Activated CD4-positive, alpha-beta T cell treated with anti-CD3 and anti-CD28 coated beads, Interleukin-2, amount 50 U/mL, for 16 hours (primary cell): Measurements from ENCODE around the gene MMS22L.

Experiments
- DNase-seq: peaks from one replicate; pipeline ENCODE4 v3.0.0-alpha.2; 2020

MMS22L gene

DNA sequence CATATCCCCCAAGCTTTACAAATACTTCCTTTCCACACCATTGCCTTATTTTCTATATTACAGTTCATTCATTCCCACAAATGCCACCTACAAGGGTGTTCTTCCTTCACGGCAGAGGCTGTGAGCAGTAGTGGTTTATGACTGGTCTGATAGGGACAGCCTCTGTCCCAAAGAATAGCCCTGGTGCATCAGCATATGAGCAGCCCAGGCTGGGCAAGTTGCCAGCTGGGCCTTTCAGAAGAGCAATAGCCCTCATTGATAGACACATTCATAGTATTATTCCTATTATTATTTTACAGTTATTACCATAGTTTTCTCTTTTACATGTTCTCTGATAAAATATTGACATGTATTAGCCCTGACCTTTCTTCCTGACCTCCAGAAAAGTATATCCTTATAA is 149.9 kb downstream of the MMS22L start:
- DNase-seq = no peak

DNA sequence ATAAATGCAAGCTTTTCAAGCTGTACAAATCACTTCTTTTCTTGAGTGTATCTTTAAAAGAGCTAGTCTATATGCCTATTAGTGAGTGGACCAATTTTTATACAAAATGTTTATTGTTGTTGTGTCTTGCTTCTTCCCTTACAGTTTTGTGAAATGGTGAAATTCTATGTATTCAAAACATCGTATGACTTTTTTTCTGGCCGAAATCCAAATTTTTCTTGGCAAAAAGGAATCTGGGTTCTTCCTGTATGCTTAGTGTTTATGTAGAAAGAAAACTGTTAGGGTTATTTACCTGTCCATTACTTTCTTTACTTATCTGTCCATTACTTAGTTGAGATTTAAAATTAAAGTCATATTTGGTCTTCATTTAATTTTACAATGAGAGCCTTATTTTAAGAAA is 153.9 kb downstream of the MMS22L start:
- no peak for DNase-seq

DNA sequence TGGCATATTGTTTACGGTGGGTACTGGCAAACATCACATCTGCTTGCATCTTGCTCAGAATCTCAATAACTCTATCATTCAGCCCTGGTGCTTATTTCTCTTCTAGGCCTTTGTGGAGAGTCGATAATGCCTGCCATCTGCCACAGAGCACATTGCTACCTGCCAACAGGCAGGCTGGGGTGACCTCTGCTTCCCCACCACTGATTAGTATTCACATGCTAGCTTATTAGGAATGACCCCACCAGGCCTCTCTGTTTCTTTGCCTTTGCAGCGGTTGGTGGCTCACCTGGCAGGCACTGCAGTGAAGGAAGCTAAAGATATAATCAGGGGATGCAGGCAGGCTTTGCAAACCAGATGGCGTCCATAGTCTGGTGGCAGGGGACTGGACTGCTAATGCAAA is 154.5 kb downstream of the MMS22L start:
- no peak for DNase-seq

DNA sequence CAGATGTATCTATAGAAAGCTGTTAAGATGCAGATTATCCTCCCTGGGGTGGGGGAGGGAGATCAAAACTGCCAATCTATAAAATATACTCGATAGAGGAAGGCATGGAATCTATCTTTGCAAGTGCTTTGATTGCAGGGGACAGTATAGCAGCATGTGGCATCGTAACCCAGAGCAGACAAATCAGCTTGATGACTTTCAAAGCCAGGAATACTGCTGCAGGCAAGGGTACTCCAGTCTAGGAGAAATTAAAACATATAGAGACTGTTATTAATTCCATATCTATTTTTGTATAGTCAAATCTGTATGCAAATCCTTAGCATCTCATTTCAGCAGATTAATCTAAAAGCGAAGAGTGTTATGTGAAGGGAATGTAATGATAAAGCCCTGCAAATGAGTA is 159.4 kb downstream of the MMS22L start:
- no peak for DNase-seq

DNA sequence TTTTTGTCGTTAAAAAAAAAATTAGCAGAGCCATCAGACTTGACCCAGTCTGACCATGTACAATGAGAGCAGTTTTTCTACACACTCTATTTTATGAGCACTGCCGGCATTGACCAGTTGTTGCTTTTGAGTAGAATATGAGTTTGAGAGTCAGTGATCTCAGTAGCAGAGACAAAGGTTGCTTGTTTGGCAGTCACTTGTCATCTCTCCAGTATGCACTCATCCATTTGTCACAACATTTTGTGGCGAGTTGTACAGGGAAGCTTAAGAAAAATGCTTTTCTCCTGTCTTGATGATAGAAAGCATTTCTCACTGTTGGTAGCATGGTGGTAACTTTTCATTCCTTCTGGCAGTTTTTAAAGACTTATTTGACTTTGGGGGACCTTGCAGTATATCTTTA is 159.9 kb downstream of the MMS22L start:
- no peak for DNase-seq

DNA sequence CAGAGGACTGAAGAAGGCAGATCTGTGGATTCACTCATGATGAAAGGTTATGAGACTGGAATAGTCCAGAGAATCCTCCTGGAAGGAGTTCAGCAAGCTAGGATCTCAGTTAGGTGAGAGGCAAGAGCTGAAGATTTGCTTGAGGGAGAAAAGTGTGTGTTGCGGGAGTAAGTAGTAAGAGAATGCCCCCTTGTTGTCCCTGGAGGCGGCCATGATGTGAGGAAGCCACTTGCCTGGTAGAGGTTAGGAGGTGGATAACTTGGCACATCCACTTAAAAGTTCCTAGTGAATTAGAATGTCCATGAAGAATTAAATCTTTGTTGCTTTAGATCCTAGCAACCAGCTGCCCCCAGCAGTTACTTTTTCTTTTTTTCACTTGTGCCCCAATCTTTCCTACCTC is 162.5 kb downstream of the MMS22L start:
- DNase-seq = no peak

DNA sequence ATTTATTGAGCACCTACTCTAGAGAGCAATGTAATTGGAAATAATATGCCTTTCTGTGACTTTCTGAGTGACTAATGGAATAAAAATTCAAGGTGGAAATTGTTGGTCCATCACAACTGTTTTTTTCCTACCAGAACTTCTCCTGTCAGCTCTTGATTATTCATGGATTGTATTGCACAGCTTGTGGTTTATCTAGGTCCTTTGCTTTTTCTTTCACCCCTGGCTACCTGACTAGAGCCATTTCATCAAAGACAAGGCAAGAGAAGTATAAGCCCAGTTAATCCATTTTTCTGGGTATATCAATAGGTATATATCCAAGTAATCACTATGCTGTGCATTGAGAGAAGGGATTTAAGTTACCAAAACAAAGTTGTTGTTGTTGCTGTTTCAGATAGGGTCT is 168.4 kb downstream of the MMS22L start:
- no peak for DNase-seq

DNA sequence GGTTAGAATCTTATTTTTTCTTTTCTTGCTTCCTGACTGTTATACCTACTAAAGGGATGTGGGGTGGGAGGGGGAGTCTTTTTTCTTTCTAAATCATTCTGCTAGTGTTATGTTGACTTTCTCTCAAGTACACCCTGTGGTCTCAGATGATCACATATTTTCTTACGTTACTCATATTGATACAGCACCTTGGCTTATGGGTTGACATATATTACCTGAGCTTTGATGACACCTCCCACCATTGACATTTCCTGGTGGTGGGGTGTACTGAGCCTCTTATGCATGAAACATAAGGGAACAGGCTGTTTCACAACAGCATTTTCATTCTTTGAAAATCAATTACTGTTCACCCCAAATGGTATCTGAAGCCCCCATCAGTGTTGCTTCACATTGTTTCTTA is 169.8 kb downstream of the MMS22L start:
- DNase-seq = peak; percentile 66

DNA sequence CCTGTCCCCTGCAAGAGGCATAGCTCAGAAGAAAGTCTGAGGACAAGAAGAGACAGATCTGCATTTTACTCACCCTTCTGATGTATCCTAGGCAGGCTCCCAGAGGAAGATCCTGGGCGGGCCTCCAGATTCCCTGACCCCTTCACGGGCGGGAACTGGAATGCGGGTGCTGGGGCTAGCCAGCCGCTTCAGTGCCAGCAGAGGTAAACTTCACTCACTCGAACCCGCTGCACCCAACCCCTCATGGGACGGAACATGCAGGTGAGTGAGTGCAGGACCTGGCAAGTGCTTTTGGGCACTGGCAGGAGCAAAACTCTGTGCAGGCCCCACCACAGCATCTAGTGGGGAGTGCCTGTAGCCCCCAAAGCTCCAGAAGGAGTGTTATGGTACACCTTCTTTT is 171.8 kb downstream of the MMS22L start:
- no peak for DNase-seq

DNA sequence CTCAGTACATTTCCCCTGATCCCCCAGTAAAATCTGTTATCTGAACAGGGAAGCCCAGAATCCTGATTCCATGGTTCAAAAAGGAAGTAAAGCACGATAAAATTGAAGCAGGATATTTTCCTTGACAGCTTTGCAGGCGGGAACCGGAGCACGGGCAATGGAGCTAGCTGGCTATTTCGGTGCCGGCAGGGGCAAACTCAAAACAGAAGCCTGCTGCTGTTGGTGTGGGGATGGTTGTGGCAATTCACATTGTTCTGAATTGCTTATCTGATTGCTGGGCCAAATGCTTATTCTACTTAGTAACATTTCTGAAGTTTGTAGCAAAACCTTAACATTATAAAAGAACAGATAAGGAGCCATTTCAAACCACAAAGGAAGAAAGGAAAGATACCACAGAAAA is 172.4 kb downstream of the MMS22L start:
- no peak for DNase-seq

DNA sequence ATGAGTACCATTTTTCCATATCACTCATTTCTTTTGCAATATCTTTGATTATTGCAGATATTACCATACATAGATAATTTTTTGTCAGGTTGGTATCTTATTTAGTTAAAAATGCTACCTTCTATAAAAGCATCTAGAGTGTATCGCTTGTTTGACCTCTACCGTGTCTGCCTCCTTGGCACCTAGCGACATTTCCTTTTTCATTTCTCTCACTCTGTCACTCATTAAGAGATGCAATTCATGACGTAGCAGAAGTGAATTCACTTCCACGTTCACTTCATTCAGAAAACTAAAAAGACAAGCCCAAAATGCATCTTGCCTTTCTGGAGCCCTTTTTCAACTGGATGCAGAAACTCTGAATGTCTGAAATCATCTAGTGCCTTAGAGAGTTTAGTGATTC is 172.9 kb downstream of the MMS22L start:
- no peak for DNase-seq

DNA sequence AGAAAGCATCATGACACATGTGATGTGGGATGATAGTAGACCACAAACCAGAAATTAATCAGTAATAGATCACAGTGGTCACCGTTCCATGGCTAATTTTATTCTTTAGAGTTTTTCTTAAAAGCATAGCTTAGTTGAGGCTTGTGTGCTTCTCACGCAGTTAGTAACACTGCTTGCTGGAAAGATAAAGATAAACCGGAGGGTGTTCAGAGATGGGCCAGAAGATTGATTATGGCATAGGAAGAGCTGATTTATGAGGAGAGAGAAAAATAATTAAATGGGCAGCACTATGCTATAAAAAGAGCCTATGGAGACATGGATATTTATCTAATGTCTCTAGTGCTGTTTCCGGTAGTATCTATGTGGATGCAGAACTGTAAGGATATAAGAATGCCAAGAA is 173.6 kb downstream of the MMS22L start:
- DNase-seq = no peak

DNA sequence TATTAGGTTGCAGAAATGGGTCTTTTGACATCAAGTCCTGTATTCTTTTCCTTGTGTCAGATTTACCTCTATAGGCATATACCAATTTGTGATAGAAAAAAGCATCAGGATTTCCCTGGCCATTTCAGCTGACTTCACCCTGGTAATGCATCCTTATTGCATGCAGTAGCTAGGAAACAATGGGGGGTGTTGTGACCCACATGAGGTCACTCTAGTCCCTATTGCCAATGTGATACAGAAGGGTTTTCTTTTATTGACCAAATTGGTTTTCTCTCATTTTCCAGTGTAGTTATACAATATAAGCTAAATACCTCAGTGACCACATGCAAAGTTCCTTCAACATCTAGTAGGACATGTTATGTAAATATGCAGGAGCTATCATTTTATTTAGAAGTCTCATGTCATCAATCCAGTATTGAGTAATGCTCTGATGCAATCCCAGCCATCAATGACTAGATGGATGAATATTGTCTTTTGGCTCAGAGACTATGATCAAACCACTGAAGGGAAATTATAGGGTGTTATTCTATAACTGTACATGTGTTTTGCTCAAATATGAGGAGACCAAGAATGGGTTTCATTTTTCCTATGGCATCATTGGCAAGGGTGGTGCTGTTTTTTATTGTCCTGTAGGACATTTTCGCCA is 180.7 kb downstream of the MMS22L start:
- peak; percentile 21 for DNase-seq

DNA sequence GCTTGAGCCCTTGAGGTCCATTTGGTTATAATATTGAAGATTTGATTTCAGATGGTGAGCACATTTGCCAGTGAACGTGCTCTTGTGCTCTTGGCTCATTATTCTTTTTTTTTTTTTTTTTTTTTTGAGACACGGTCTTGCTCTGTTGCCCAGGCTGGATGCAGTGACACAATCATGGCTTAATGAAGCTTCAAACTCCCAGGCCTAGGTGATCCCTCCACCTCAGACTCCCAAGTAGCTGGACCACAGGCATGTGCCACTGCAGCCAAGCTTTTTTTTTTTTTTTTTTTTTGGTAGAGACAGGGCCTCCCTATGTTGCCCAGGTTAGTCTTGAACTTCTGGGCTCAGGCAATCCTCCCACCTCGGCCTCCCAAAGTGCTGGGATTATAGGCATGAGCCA is 182.3 kb downstream of the MMS22L start:
- DNase-seq = no peak

DNA sequence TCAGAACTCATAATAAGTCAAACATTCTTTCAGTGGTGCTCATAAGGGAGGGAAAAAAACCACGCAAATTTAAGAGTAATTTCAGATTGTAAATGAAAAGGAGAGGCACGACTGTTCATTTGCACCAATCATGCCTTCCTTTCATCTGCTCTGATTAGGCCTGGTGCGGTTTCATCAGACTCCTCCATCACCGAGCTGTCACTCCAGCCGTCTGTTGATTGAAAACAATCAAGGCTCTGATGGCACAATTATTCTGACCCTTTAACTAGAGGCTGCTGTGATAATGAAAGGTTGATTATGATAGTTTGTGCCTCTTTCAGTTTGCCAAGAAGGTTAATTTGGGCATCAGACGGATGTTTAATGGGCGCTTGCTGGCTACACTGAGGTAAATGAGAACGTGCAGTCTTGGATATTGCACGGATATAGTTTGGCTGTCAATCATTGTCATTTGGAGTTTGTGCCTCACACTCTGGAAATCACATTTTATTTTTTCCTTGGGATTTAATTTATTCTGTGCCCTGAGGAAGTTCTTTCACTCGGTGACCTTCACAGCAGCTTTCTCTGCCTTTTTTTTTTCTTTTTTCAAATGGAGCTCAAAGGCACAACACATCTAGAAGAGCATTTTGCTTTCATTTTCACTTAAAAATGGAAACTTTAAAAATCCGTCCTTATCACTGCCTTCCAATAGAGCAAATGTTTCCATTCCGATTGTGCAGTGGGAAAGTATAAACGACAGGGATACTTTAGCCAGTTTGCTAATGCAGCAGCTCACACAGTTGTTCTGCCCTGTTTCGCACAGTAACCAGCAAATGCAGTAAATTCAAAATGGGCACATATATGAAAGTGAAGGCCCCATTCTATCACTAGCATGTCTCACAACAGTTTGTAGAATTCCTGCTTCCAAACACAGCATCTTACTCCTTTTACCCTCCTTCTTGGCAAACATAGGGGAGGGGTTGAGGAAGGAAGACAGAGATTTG is 185.7 kb downstream of the MMS22L start:
- DNase-seq = no peak

DNA sequence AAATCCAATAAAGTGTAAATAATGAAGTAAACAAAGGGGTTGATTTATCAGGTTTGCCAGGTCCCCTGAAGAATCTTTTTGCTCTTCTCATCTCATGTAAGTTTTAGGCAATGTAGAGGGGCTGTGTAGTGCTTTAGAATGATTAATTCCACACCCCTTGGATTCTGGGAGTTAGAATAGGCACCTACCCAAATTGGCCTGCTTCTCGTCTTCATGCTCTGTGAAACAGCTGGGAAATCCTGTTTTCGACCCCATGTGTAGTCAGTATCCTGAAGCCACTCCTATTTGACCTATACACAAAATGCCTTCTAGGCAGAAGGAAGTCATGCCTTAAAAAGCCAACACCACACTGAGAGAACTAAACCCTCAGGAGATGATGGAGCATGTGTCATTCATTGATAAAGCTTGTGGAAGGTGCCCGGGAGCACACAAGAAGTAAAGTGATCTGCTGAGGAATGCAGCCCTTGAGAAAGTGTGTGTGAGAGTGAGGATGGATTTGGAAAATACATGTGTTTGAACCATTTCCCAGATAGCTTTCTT is 187.6 kb downstream of the MMS22L start:
- no peak for DNase-seq

DNA sequence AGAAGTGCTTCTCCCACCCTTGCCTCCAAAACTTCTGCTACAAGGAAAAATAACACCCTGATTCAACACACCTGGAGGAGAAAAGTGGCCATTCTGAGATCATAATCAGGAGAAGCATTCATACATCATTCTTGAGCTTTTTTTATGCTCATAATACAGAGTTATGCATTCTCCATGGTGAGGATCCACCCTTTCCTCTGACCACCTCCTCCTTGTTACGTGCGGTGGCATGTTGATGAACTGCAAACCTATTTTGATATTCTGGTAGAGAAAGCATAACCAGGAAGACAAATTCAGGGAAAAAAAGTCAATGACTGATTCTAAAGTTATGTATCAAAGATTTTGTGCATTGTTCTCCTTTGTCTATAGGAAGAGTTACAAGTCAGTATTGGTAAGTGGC is 188.6 kb downstream of the MMS22L start:
- no peak for DNase-seq

DNA sequence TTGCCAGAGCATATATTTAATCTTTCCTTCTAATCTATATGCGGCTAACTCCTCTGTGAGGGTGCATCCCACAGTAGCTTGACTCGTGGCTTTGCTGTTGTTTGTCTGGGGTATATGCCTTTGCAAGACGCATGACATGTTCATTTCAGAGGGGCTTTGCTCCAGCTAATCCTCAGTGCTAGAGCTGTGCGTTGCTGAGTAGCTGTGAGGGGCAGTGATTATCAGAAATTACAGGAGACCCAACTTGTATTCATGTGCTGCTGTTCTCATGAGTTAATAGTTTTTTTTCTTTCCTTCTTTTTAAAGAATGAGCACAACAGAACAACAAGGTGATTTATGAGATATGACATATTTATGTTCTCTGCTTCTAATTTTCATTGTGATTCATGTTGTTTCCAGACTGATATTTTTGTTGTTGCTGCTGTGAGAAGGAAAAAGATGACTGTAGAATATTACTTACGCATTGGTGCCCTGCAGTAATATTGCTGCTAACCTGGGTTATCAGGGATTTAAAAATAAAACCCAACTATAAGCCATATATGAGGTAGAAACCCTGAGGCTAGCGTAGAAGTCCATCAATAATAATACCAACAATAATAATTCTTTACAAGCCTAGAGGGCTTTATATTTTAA is 190.2 kb downstream of the MMS22L start:
- DNase-seq = no peak
